NCI-H345 (cell line): Measurements from ENCODE around the gene DYNLT2B.
A peak's percentile ranks its signal among the peaks of the same experiment; 100 is the strongest.
"Not testable (repeated sequence)": the region's sequence is repeated elsewhere in the genome, so short reads cannot be mapped to it uniquely, and the experiment has no call there.

Experiments used
- DNase-seq: peaks from one replicate; lab custom pipeline; 2025; lab: John Stamatoyannopoulos, UW

DYNLT2B gene

DNA sequence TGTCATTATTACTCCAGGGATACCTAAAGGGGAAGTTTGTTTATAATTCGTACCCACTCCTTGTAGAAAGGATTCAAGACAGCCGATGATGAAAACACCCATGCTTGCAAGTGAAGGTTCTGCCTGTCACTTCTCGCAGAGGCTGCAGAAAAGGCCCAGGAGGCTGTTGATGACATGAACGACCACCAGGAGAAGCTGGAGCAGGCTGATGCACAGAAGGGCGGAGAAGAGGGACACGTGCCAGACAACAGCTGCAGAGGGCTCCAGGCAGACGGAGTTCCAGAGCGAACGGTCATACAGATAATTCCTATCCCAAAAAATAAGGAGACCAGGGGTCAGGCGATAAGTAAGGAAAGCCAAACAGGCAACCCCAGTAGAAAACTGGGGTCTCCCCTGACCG, 5.7 kb upstream of the DYNLT2B start:
- DNase-seq = no peak

GRCh38 chr3:196323016-196323415, 5.0 kb upstream of the DYNLT2B start:
- no peak for DNase-seq

DNA sequence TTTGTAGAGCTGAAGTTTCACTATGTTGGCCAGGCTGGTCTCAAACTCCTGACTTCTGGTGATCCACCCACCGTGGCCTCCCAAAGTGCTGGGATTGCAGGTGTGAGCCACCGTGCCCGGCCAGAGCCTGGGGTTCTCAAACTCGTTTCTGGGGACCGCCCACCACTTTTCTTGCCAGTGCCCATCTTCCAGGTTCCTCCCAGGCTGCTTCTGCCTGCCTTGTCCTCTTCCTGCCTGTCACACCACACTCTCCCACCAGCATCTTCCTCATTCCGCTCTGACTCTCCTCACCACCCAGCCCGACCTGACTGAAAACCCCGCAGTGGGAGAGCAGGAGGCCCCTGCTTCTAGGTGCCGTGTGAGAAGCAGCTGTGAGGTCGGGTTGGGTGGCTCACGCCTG, 3.1 kb upstream of the DYNLT2B start:
- DNase-seq = no peak

DNA sequence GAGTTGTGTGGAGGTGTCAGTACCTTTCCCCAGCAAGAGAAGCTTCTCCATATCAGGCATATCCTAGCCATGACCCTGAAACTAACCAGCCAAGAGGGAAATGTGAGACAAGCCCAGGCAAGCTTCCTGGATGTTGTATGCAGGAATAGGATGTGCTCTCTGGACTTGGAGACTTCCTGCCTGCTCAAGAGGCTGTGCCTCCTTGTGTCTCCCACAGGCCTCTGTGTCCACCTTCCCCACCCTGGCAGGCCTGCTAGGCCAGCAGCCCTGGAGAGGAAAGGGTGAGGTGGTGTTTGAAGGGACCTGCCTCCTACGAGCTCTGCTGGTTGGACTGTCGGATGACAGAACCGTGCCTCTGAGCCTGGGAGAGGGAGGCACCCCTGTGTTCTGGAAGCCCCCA, 2.1 kb upstream of the DYNLT2B start:
- no peak for DNase-seq

- not testable (repeated sequence) for DNase-seq
These were observed 997 bp downstream of the DYNLT2B start for GRCh38 chr3:196316799-196317686.

GRCh38 chr3:196315821-196316220, 2.2 kb downstream of the DYNLT2B start:
- DNase-seq = no peak

- no peak for DNase-seq
These were observed 3.4 kb downstream of the DYNLT2B start for GRCh38 chr3:196314597-196314996.

DNA sequence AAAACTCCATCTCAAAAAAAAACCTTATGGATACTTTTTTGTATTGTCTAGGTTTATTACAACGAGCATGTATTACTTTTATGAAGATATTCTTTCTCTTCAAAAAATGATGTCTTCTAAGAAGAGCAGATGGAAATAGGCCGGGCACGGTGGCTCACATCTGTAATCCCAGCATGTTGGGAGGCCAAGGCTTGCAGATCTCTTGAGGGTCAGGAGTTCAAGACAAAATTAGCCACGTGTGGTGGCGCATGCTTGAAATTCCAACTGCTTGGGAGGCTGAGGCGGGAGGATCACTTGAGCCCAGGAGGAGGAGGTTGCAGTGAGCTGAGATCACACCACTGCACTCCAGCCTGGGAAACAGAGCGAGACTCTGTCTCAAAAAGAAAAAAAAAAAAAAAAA, 4.0 kb downstream of the DYNLT2B start:
- DNase-seq = not testable (repeated sequence)

DNA sequence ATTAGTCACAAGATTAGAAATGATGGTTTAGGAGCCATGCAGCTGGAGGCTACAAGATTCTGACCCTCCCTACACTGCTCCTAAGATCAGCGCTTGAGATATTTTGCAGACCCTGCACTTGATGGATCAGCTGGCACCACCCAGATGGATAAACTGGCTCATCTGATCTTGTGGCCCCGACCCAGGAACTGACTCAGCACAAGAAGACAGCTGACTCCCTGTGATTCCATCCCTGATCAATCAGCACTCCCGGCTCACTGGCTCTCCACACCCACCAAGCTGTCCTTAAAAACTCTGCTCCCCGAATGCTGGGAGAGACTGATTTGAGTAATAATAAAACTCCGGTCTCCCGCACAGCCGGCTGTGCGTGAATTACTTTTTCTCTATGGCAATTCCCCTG, 15.1 kb downstream of the DYNLT2B start:
- DNase-seq = not testable (repeated sequence)

- not testable (repeated sequence) for DNase-seq
These were observed 15.5 kb downstream of the DYNLT2B start for GRCh38 chr3:196302551-196302950.

DNA sequence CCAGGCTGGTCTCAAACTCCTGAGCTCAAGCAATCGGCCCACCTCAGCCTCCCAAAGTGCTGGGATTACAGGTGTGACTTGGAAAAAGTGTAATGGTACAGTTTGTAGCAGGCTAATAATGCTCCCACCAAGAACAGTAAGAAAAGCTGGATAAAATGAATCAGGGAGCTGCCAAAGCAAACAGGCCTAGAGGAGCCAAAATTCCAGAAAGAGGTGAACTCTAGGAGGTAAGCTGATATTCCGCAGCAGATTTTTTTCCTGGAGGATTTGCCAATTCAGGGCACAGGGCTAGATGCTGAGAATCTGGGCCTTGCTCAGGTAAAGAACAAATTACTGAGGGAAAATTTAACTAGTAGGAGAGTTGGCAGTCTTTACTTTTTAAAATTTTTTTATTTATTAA, 19.5 kb downstream of the DYNLT2B start:
- DNase-seq = no peak

- DNase-seq = no peak
These were observed 25.6 kb downstream of the DYNLT2B start for GRCh38 chr3:196292286-196292923.

GRCh38 chr3:196288141-196288460, 29.9 kb downstream of the DYNLT2B start:
- DNase-seq = no peak

GRCh38 chr3:196287440-196288140, 30.4 kb downstream of the DYNLT2B start, which contains the start of gene PCYT1A:
PCYT1A (minus strand) TSS chr3:196287726; CDS start chr3:196270531, 17,195 bp downstream.
- DNase-seq = peak; percentile 95

DNA sequence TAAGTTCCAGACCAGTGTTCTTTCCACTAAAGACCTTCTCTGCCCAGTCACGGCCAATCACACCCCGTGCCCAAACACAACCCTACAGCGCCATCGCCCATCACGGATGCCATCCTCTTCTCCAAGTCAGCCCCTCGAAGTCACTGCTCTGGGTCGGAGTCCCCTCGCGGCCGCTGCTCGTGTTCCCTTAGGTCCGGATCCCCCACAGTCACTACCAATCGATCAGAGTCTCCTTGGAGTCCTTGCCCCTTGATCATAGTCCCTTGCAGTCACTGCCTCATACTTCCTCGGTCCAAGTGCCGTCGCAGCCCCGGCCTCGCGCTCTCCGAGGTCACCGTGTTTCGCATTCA, 31.0 kb downstream of the DYNLT2B start:
- no peak for DNase-seq

GRCh38 chr3:196284396-196284795, 33.6 kb downstream of the DYNLT2B start:
- DNase-seq = no peak

GRCh38 chr3:196281962-196282361, 36.1 kb downstream of the DYNLT2B start:
- no peak for DNase-seq

GRCh38 chr3:196280689-196281440, 37.2 kb downstream of the DYNLT2B start:
- no peak for DNase-seq

GRCh38 chr3:196275126-196275525, 42.9 kb downstream of the DYNLT2B start:
- no peak for DNase-seq

DNA sequence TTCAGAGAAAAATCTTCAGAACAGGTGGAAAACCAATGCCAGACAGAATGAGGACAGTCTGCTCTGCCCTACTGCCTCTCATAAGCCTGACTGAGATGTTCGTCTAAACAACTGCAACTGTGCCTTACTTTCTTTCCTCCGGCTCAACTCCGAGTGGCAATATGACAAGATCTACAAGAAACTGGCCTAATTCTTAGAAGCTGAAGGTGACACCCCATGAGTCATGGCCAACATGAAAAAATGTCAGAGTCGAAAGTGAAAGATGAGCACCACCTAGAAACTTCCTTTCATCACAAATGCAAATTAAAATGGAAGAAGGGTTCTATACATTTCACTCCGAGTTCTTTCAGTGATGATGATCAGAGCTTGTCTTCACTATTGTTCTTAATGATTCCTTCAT, 43.5 kb downstream of the DYNLT2B start:
- DNase-seq = no peak

GRCh38 chr3:196273655-196274054, 44.4 kb downstream of the DYNLT2B start:
- no peak for DNase-seq

DNA sequence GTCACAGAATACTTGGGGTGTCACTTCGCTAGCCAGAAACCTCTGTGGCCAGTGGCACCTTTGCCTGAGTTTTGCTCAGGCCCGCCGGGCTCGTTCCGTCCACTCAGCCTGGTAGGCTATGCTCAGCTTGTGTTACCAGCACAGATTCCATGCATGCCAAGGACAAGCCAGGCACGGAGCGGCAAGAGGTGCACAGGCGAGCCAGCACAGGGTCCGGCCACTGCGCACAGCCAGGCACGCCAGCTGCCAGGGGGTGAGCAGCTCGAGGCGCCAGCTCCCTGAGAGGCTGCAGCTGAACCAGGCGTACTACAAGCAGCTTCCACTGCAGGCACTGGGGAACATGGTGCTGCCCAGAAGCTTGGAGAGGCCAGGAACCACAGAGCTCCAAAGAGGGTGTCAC, 45.2 kb downstream of the DYNLT2B start:
- no peak for DNase-seq
